Measurements from ENCODE around the gene HDAC5.

DNA sequence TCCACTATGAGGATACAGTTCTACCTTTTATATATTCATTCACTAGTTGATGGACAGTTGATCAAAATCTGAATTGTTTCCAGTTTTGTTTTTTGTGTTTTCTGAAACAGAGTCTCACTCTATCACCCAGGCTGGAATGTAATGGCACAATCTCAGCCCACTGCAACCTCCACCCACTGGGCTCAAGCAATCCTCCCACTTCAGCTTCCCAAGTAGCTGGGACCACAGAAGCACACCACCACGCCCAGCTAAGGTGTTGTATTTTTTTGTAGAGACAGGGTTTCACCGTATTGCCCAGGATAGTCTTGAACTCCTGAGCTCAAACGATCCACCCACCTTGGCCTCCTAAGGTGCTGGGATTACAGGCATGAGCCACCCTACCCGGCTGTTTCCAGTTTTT, 78.0 kb downstream of the HDAC5 start:
- no peak for TF ChIP-seq CTCF (IDR thresholded peaks at IDR 0.05)
- no peak for TF ChIP-seq POLR2A (IDR thresholded peaks at IDR 0.05)
